H1 (cell line): ENCODE results near the gene BPIFB2. TPM values are rescaled to one million over a fixed set of nuclear protein-coding genes. Genes with fewer than 3 reads are reported as not detected.

Source experiments
- ASH2L ChIP-seq: fragments of 200-600, 300-600 bp; sonication (generic); IDR thresholded peaks from one replicate; pipeline ENCODE4 v1.7.1; 2017; ENCODE audit warnings: low read length
- EZH2 ChIP-seq: fragments of 200-600 bp; sonication (generic); IDR thresholded peaks from 2 replicates; pipeline ENCODE4 v1.7.1; 2012; ENCODE audit warnings: low read depth, mild to moderate bottlenecking, moderate library complexity, low read length, inconsistent platforms; ENCODE audit not compliant: severe bottlenecking
- HDAC2 ChIP-seq, 2 experiments: fragments of 300-600 bp in 1 of 2; sonication (generic) in 1 of 2; IDR thresholded peaks; 2 replicates each; pipeline ENCODE4 v1.6.1; 2011 to 2012; ENCODE audit warnings: low read depth in 2 of 2, low read length in 2 of 2, mild to moderate bottlenecking in 2 of 2, moderate library complexity in 2 of 2, borderline replicate concordance in 1 of 2, inconsistent platforms in 1 of 2
- MAX ChIP-seq: IDR thresholded peaks from 2 replicates; pipeline ENCODE4 v1.6.1; 2012; ENCODE audit warnings: inconsistent platforms
- NRF1 ChIP-seq: IDR thresholded peaks from 2 replicates; pipeline ENCODE4 v1.6.1; 2011; ENCODE audit warnings: mild to moderate bottlenecking, low read depth, low read length, improper control_type of control experiment
- POLR2AphosphoS5 ChIP-seq: IDR thresholded peaks from 2 replicates; pipeline ENCODE4 v1.6.1; 2011; ENCODE audit warnings: low read depth, low read length
- RAD21 ChIP-seq, 2 experiments: IDR thresholded peaks in 1 of 2; conservative IDR thresholded peaks in 1 of 2; 2 replicates each; pipeline ENCODE4 v1.6.1; 2011; ENCODE audit warnings: low read depth in 2 of 2, low read length in 2 of 2, improper control_type of control experiment in 1 of 2, inconsistent platforms in 1 of 2, mild to moderate bottlenecking in 1 of 2, moderate library complexity in 1 of 2
- RXRA ChIP-seq: IDR thresholded peaks from 2 replicates; pipeline ENCODE4 v1.6.1; 2011; ENCODE audit warnings: low read depth, mild to moderate bottlenecking, low read length, moderate library complexity; ENCODE audit not compliant: insufficient read depth
- SP1 ChIP-seq: IDR thresholded peaks from 2 replicates; pipeline ENCODE4 v1.6.1; 2011; ENCODE audit warnings: low read depth, low read length
- SRF ChIP-seq: IDR thresholded peaks from 2 replicates; pipeline ENCODE4 v1.6.1; 2011; ENCODE audit warnings: mild to moderate bottlenecking, low read depth, low read length, moderate library complexity
- TEAD4 ChIP-seq: IDR thresholded peaks from 2 replicates; pipeline ENCODE4 v1.6.1; 2012; ENCODE audit warnings: low read depth, low read length, inconsistent platforms, mixed read lengths
- polyA plus RNA-seq, 7 experiments: library from polyadenylated mRNA; depleted of rRNA in 3 of 7; stranded (reverse) in 5 of 7; unstranded in 2 of 7; fragments of >200 nt in 5 of 7; fragments of 200-250 nt in 2 of 7; gene quantifications; 1 replicate in 5 of 7; 2 replicates in 1 of 7; 4 replicates in 1 of 7; pipeline versions ENCODE4 v1.2.1 to v1.2.3, GENCODE V29; 2011 to 2013; ENCODE audit warnings: missing spikeins in 2 of 7, mixed read lengths in 2 of 7
- total RNA-seq: library from RNA; stranded (reverse); fragmentation: NEBNext Ultra II Directional; extraction: Animal tissue kit (Norgen Biotek cat#: 25700); gene quantifications from 2 replicates; pipeline ENCODE4 v1.2.1, GENCODE V29; 2021
- TF ChIP-seq, protein P1 (sequence below): fragments of 300-600 bp; sonication (generic); IDR thresholded peaks from 2 replicates; pipeline ENCODE4 v1.7.1; 2012; ENCODE audit warnings: low read length, moderate library complexity, mild to moderate bottlenecking, inconsistent platforms; ENCODE audit not compliant: insufficient replicate concordance

BPIFB2 gene
- total and polyA plus RNA-seq, 2 of the 8 experiments (the other 6 are each of a cell fraction or from before 2014, with no cell fraction given): not detected

- TF ChIP-seq, protein P1, sequence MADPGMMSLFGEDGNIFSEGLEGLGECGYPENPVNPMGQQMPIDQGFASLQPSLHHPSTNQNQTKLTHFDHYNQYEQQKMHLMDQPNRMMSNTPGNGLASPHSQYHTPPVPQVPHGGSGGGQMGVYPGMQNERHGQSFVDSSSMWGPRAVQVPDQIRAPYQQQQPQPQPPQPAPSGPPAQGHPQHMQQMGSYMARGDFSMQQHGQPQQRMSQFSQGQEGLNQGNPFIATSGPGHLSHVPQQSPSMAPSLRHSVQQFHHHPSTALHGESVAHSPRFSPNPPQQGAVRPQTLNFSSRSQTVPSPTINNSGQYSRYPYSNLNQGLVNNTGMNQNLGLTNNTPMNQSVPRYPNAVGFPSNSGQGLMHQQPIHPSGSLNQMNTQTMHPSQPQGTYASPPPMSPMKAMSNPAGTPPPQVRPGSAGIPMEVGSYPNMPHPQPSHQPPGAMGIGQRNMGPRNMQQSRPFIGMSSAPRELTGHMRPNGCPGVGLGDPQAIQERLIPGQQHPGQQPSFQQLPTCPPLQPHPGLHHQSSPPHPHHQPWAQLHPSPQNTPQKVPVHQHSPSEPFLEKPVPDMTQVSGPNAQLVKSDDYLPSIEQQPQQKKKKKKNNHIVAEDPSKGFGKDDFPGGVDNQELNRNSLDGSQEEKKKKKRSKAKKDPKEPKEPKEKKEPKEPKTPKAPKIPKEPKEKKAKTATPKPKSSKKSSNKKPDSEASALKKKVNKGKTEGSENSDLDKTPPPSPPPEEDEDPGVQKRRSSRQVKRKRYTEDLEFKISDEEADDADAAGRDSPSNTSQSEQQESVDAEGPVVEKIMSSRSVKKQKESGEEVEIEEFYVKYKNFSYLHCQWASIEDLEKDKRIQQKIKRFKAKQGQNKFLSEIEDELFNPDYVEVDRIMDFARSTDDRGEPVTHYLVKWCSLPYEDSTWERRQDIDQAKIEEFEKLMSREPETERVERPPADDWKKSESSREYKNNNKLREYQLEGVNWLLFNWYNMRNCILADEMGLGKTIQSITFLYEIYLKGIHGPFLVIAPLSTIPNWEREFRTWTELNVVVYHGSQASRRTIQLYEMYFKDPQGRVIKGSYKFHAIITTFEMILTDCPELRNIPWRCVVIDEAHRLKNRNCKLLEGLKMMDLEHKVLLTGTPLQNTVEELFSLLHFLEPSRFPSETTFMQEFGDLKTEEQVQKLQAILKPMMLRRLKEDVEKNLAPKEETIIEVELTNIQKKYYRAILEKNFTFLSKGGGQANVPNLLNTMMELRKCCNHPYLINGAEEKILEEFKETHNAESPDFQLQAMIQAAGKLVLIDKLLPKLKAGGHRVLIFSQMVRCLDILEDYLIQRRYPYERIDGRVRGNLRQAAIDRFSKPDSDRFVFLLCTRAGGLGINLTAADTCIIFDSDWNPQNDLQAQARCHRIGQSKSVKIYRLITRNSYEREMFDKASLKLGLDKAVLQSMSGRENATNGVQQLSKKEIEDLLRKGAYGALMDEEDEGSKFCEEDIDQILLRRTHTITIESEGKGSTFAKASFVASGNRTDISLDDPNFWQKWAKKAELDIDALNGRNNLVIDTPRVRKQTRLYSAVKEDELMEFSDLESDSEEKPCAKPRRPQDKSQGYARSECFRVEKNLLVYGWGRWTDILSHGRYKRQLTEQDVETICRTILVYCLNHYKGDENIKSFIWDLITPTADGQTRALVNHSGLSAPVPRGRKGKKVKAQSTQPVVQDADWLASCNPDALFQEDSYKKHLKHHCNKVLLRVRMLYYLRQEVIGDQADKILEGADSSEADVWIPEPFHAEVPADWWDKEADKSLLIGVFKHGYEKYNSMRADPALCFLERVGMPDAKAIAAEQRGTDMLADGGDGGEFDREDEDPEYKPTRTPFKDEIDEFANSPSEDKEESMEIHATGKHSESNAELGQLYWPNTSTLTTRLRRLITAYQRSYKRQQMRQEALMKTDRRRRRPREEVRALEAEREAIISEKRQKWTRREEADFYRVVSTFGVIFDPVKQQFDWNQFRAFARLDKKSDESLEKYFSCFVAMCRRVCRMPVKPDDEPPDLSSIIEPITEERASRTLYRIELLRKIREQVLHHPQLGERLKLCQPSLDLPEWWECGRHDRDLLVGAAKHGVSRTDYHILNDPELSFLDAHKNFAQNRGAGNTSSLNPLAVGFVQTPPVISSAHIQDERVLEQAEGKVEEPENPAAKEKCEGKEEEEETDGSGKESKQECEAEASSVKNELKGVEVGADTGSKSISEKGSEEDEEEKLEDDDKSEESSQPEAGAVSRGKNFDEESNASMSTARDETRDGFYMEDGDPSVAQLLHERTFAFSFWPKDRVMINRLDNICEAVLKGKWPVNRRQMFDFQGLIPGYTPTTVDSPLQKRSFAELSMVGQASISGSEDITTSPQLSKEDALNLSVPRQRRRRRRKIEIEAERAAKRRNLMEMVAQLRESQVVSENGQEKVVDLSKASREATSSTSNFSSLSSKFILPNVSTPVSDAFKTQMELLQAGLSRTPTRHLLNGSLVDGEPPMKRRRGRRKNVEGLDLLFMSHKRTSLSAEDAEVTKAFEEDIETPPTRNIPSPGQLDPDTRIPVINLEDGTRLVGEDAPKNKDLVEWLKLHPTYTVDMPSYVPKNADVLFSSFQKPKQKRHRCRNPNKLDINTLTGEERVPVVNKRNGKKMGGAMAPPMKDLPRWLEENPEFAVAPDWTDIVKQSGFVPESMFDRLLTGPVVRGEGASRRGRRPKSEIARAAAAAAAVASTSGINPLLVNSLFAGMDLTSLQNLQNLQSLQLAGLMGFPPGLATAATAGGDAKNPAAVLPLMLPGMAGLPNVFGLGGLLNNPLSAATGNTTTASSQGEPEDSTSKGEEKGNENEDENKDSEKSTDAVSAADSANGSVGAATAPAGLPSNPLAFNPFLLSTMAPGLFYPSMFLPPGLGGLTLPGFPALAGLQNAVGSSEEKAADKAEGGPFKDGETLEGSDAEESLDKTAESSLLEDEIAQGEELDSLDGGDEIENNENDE: no peak
- no peak for TF ChIP-seq NRF1
- no peak for TF ChIP-seq RAD21 (IDR thresholded peaks at IDR 0.05 in 1 of 2, conservative IDR thresholded peaks at IDR 0.05 in 1 of 2; ENCODE audit: low read depth in 2 of 2, low read length in 2 of 2)
- no peak for TF ChIP-seq TEAD4
- no peak for TF ChIP-seq SRF
- no peak for TF ChIP-seq ASH2L
- no peak for TF ChIP-seq RXRA
- no peak for TF ChIP-seq SP1
- no peak for TF ChIP-seq MAX
- TF ChIP-seq EZH2: no peak
- TF ChIP-seq HDAC2 (IDR thresholded peaks at IDR 0.05; ENCODE audit: borderline replicate concordance in 1 of 2, low read depth in 2 of 2, low read length in 2 of 2): no peak
- TF ChIP-seq POLR2AphosphoS5: no peak
These were observed 44.3 kb upstream of the BPIFB2 start (continued) for GRCh38 chr20:32963176-32963575.
